Eye (tissue), 1 donor: ENCODE data around the gene MED26.
"Not testable (repeated sequence)": the region's sequence is repeated elsewhere in the genome, so short reads cannot be mapped to it uniquely, and the experiment has no call there.

ENCODE experiments used
- DNase-seq: peaks from one replicate; pipeline ENCODE4 v3.0.0-alpha.2; 2015

MED26 gene

DNA sequence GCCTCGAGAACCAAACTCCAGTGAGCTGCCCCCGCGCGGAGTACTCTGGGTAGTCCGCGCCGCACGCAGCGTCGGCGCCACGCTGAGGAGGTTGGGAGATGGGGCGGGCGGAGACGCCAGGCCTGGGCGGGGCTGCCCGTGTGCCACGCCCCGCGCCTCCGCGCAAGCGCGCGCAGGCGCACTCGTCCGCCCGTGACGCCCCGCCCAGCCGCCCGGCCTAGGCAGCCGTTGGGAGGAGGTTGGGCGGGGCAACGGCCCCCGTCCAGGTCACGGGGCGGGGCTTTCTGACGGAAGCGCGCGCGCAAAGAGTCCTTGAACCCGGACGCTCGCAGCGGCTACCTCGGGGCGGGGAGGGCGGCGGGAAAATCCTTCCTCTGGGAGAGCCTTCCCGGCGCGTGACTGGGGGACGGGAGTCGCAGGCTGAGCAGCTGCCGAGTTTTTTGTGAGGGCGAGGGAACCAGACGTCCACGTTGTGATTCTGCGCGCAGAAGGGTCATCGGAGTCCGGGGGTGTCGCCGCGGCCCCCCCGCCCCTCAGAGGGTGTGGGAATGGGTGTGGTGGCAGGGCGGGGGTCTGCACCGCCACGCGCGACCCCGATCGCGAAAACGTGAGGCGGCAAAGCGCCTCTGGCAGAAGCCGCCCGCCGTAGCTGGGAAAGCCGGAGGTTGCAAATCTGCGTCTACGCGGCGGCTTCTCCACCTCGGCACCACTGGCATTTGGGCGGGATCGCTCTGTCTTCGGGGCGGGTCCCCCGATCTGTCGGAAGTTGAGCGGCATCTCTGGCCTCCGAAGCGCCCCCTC is at the start of gene MED26:
Gene MED26, minus strand, starts transcription at position 22 of the 801 bp plus-strand sequence. CDS start 261 bp downstream, outside the sequence.
- peak; percentile 98 for DNase-seq

DNA sequence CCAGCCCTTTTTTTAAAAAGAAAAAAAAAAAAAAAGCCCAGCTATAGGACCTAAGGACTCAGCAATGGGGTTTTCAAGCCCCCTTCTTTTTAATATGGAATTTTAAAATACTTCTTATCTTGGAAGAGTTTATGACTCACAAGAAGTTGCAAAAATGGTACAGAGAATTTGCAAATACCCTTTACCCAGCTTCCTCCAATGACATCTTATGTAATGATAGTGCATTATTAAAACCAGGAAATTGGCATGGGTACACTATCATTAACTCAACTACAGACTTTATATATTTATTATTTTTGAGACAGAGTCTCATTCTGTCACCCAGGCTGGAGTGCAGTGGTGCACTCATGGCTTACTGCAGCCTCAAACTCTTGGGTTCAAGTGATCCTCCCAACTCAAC is 49.1 kb upstream of the MED26 start:
- no peak for DNase-seq

- no peak for DNase-seq
Measured at GRCh38 chr19:16676101-16676798, 48.2 kb upstream of the MED26 start.

DNA sequence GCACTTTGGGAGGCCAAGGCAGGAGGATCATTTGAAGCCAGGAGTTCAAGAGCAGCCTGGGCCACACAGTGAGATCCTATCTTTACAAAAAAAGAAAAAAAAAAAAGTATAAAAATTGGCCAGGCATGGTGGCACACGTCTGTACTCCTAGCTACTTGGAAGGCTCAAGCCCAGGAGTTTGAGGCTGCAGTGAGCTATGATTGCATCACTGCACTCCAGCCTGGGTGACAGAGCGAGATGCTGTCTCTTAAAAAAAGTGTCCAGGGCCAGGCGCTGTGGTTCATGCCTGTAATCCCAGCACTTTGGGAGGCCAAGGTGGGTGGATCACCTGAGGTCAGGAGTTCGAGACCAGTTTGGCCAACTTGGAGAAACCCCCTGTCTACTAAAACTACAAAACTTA is 45.8 kb upstream of the MED26 start:
- not testable (repeated sequence) for DNase-seq

GRCh38 chr19:16673231-16673630 is 45.2 kb upstream of the MED26 start:
- DNase-seq = no peak

- DNase-seq = no peak
Measured at GRCh38 chr19:16671652-16672274, 43.8 kb upstream of the MED26 start.

- no peak for DNase-seq
Measured at GRCh38 chr19:16670291-16670690, 42.3 kb upstream of the MED26 start.

GRCh38 chr19:16668702-16669101 is 40.7 kb upstream of the MED26 start:
- DNase-seq = not testable (repeated sequence)

DNA sequence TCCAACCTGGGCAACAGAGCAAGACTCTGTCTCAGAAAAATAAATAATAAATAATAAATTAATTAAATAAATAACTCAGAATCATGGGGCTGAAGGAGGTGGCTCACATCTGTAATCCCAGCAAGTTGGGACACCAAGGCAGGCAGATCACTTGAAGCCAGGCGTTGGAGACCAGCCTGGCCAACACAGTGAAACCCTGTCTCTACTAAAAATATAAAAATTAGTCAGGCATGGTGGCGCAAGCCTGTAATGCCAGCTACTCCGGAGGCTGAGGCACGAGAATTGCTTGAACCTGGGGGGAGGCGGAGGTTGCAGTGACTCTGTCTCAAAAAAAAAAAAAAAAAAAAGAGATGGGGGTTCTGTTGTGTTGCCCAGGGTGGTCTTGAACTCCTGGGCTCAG is 40.2 kb upstream of the MED26 start:
- DNase-seq = no peak

GRCh38 chr19:16661480-16662034 is 33.6 kb upstream of the MED26 start:
- peak; percentile 38 for DNase-seq

DNA sequence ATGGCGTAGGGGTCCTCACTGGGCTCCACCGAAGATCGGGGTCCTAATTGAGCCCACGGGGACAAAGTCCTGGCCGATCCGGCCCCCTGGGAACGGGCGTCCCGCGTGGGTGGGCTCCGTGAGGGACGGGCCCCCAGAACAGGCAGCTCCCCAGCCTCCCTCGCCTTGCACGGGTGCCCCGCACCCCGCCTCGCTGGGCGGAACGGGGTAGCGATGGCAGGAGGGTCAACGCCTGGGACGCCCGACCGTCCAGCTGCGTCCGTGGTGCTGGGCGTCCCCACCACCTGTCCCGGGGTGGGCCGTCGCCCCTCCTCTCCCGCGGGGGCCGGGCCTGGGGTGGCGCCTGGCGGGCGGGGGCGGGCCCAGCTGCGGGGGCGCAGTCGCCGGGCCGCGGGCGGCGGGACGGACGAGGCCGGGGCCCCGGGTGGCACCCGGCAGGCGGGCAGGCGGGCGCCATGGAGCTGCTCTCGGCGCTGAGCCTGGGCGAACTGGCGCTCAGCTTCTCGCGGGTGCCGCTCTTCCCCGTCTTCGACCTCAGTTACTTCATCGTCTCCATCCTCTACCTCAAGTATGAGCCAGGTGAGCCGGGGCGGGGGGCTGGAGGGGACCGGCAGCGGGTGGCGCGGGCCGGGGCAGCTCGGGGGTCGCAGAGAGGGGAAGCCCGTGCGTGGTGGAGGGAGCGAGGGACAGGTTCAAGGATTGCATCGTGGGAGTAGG is 32.9 kb upstream of the MED26 start, which contains the start of gene TMEM38A:
Gene TMEM38A, plus strand, starts transcription at position 377 of the 717 bp plus-strand sequence. Its CDS starts 79 bp downstream, at position 456.
- peak; percentile 55 for DNase-seq

GRCh38 chr19:16659832-16660708 is 32.1 kb upstream of the MED26 start, which contains the start of gene SMIM7:
Gene SMIM7, minus strand, starts transcription at chr19:16660144. Its CDS starts 34 bp downstream, at chr19:16660110.
- peak; percentile 100 for DNase-seq

DNA sequence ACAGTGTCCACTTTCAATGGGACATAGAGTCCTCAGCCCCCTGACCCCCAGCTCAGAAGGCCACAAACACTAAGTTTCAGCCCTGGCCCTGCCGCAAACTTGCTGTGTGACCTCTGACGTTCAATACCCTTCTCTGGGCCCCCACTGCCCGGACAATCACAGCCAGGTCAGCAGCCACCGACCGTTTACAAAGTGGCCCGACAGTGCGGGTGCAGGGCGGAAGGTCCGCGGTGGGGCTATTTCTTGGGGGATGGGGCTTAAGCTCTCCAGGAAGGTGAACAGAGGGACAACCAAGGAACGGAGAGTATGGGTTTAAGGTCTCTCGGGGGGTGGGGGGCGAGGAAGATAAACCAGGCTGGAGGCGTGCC is 31.4 kb upstream of the MED26 start:
- DNase-seq = no peak

DNA sequence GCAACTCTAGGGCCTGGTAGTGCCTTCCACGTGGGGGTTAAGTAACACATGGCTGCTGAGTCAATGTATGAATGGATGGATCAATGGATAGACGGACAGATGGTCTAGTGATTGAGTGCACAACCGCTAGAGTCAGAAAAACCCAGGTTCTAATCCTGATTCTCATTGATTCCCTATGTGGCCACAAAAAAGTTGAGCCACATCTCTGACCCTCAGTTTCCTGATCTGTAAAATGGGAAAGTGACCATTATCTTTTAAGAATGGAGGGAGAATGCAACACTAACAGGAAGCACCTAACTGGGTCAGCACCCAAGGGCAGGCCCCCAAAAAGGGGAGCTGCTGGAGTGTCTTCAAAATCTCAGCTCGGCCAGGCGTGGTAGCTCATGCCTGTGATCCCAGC is 29.4 kb upstream of the MED26 start:
- DNase-seq = no peak

GRCh38 chr19:16655727-16656126 is 27.7 kb upstream of the MED26 start:
- DNase-seq = no peak

- no peak for DNase-seq
Measured at GRCh38 chr19:16654627-16655026, 26.6 kb upstream of the MED26 start.

- DNase-seq = no peak
Measured at GRCh38 chr19:16654140-16654539, 26.1 kb upstream of the MED26 start.

- DNase-seq = no peak
Measured at GRCh38 chr19:16652854-16653253, 24.9 kb upstream of the MED26 start.

DNA sequence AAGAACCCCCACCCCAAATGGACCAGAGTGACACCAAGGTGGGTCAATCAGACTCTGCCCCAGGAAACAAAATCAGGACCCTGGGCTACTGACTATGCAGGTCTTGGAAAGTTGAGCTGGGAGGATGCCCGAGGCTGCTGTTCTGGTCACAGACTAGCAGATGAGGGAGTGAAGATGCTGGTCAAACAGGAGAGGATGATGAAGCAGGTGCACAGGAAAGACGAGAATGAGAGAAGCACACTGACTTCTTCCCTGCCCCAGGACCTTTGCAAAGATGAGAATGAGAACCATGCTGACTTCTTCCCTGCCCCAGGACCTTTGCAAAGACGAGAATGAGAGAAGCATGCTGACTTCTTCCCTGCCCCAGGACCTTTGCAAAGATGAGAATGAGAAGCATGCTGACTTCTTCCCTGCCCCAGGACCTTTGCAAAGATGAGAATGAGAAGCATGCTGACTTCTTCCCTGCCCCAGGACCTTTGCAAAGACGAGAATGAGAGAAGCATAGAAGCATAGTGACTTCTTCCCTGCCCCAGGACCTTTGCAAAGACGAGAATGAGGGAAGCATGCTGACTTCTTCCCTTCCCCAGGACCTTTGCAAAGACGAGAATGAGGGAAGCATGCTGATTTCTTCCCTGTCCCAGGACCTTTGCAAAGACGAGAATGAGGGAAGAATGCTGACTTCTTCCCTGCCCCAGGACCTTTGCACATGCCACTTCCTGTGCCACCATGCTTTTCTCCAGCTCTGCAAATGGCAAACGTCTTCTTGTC is 23.6 kb upstream of the MED26 start:
- DNase-seq = not testable (repeated sequence)

- DNase-seq = no peak
Measured at GRCh38 chr19:16650821-16651220, 22.8 kb upstream of the MED26 start.

- no peak for DNase-seq
Measured at GRCh38 chr19:16649734-16650133, 21.7 kb upstream of the MED26 start.
